Kidney (tissue), 14 donors: ENCODE data around the gene PRKCZ. TPM values are rescaled to one million over a fixed set of nuclear protein-coding genes. Genes with fewer than 3 reads are reported as not detected.
A peak's percentile ranks its signal among the peaks of the same experiment; 100 is the strongest.

Experiments used
- DNase-seq, 5 donors: peaks; one replicate each; pipeline ENCODE4 v3.0.0-alpha.2; 2013 to 2020
- FAIRE-seq: peaks from 2 replicates; lab custom pipeline; 2012; peaks lifted over from hg19 to GRCh38; lab: Jason Lieb, UNC
- H3K27ac ChIP-seq, 2 donors: one replicate each; pipeline ENCODE4 v1.7.0; 2013; ENCODE audit warnings: low read depth in 2 of 2, low read length in 2 of 2, inconsistent platforms in 1 of 2
- H3K27me3 ChIP-seq: one replicate; pipeline ENCODE4 v1.7.1; 2013; ENCODE audit warnings: low read length, inconsistent platforms; ENCODE audit not compliant: control insufficient read depth, insufficient read depth
- H3K36me3 ChIP-seq, 3 donors: one replicate each; pipeline versions ENCODE4 v1.7.0 to v1.7.1; 2013; ENCODE audit warnings: low read length in 3 of 3, control low read depth in 1 of 3, inconsistent platforms in 1 of 3; ENCODE audit not compliant: insufficient read depth in 3 of 3, control insufficient read depth in 2 of 3
- H3K4me1 ChIP-seq, 3 donors: one replicate each; pipeline versions ENCODE4 v1.7.0 to v1.7.1; 2013; ENCODE audit warnings: low read length in 3 of 3, inconsistent platforms in 1 of 3, low read depth in 1 of 3; ENCODE audit not compliant: control insufficient read depth in 2 of 3, insufficient read depth in 2 of 3
- H3K4me3 ChIP-seq, 3 donors: one replicate each; pipeline versions ENCODE4 v1.7.0 to v1.8.1; 2013; ENCODE audit warnings: low read length in 3 of 3, control low read depth in 1 of 3, inconsistent platforms in 1 of 3
- H3K9ac ChIP-seq, 3 donors: one replicate each; pipeline versions ENCODE4 v1.7.0 to v1.7.1; 2013; ENCODE audit warnings: low read length in 3 of 3, control low read depth in 1 of 3, inconsistent platforms in 1 of 3
- H3K9me3 ChIP-seq, 3 donors: one replicate each; pipeline versions ENCODE4 v1.7.0 to v1.7.1; 2013; ENCODE audit warnings: low read length in 3 of 3, control low read depth in 1 of 3, inconsistent platforms in 1 of 3; ENCODE audit not compliant: control insufficient read depth in 2 of 3, insufficient read depth in 1 of 3
- intact Hi-C: fragments of 100-400 bp; cut with DNase I; formaldehyde crosslinking; loops from one replicate; pipeline ENCODE4 v1.11.1; 2022
- polyA plus RNA-seq: library from polyadenylated mRNA; stranded (reverse); fragments of 350-450 nt; fragmentation: Illumina TruSeq; extraction: RNeasy Lipid Tissue Mini Kit (QIAGEN cat#74804); gene quantifications from one replicate; pipeline ENCODE4 v1.2.3, GENCODE V29; 2014; ENCODE audit warnings: low read depth, low replicate concordance; ENCODE audit not compliant: insufficient read depth
- total RNA-seq: library from RNA; stranded (reverse); fragmentation: NEBNext Ultra II Directional; extraction: Animal tissue kit (Norgen Biotek cat#: 25700); gene quantifications from one replicate; pipeline ENCODE4 v1.2.1, GENCODE V29; 2021
- TF ChIP-seq, protein P1 (sequence below): IDR thresholded peaks from 3 replicates; pipeline ENCODE4 v1.5.1; 2012; ENCODE audit warnings: mild to moderate bottlenecking, moderate library complexity, borderline replicate concordance; ENCODE audit not compliant: insufficient read depth; ENCODE audit errors: extremely low read depth
- donor health status: control.
- donor health status: control.
- donor health status: control.
- donor health status: control.
- donor health status: control.
- donor health status: DM: yes; HTN: yes; CAD: no.
- donor health status: Normal renal cell carcinoma (clear cell type).

The PRKCZ gene
- total and polyA plus RNA-seq, 2 donors from 2014 or later, result 24.7 to 42.4 TPM

DNA sequence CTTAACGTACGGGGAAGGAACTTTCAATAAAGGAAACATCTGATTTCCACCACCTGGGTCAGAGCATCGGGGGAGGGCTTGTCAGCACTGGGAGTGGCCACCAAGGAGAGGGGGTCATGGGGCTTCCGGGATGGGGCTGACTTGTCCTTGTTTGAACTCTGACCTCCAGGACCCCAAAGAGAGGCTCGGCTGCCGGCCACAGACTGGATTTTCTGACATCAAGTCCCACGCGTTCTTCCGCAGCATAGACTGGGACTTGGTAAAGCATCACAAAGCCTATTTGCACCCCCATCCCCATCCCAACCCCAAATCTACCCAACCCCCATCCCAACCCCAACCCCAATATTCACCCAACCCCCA lies 124.8 kb downstream of the PRKCZ start:
- H3K4me1 ChIP-seq, result no peaks in the 10 kb centered on the region
- no peak overlapping the region for H3K9ac ChIP-seq
- DNase-seq (no peak), FAIRE-seq (no peak)
- TF ChIP-seq, protein P1, sequence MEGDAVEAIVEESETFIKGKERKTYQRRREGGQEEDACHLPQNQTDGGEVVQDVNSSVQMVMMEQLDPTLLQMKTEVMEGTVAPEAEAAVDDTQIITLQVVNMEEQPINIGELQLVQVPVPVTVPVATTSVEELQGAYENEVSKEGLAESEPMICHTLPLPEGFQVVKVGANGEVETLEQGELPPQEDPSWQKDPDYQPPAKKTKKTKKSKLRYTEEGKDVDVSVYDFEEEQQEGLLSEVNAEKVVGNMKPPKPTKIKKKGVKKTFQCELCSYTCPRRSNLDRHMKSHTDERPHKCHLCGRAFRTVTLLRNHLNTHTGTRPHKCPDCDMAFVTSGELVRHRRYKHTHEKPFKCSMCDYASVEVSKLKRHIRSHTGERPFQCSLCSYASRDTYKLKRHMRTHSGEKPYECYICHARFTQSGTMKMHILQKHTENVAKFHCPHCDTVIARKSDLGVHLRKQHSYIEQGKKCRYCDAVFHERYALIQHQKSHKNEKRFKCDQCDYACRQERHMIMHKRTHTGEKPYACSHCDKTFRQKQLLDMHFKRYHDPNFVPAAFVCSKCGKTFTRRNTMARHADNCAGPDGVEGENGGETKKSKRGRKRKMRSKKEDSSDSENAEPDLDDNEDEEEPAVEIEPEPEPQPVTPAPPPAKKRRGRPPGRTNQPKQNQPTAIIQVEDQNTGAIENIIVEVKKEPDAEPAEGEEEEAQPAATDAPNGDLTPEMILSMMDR, result no peak
- intact Hi-C loops, result no loop called here
- H3K9me3 ChIP-seq, result no peaks in the 10 kb centered on the region
- H3K27me3 ChIP-seq, result no peaks in the 10 kb centered on the region
- peak overlapping the region in 1 of 3 donors; percentile 8 for H3K4me3 ChIP-seq
- no peak overlapping the region for H3K27ac ChIP-seq
- peaks cover 0 to 5% (median 2%) of the 10 kb centered on the region in 3 donors for H3K36me3 ChIP-seq

DNA sequence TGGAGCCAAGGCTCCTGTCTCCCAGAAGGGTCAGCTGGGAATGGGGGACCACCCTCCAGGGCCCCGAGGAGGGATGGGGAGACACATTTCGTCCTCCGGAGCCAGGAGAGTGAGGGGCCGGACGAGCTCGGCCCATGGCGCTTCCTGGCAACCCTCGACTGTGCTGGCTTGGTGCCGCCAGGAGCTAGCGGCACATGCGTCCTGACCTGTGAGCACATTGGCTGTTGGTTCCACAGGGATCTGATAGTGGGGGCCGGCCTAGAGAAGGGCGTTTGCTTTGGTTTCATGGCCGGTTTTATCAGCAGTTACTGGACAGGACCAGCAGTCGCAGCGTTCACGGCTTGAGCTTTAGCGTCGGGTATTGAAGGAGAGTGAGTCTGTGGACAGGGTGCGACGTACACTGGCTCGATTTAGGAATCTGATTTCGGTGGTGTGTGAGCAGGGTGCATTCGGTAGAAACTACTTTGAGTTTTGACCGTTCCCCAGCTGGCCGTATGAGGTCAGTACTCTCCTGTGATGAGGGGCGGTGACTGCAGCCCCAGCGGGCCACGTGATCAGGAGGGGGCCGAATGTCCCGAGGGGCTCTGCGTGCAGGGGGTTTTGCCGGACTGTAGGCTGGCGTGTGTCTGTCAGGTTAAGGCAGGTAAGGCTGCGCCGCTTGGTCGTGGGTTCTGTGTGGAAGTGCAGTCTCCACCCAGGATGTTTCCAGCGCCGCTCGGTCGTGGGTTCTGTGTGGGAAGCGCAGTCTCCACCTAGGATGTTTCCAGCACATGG lies 125.7 kb downstream of the PRKCZ start:
- FAIRE-seq, result no peak
- no peak overlapping the region for H3K9ac ChIP-seq

DNA sequence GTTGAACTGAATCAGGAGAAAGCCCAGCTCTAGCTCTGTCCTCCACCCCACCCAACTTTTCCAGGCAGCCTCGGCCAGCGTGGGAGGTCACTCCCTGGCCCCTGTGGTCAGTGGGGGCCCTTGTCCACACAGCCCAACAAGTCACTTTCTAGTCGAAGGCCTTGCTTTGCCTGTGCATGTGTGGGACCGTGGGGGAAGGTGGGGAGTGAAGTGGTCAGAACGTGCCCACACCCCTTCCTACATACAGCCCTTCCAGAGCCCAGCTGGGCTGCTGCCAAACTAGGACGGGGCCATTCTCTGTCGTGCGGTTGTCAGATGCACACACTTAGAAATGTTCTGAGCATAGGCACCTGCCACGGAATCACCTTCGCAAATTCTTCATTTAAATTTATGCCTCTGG lies 126.4 kb downstream of the PRKCZ start:
- Histone ChIP-seq H3K9me3 (no peaks in the 10 kb centered on the region), H3K27me3 (no peaks in the 10 kb centered on the region), H3K4me3 (no peak overlapping the region), H3K4me1 (no peaks in the 10 kb centered on the region), H3K27ac (no peak overlapping the region), H3K9ac (no peak overlapping the region), H3K36me3 (peaks cover 0 to 11% (median 2%) of the 10 kb centered on the region in 3 donors)
- intact Hi-C loops, result no loop called here
- TF ChIP-seq, protein P1, result no peak
- no peak for DNase-seq
- no peak for FAIRE-seq

More for the DNA sequence above, 125.7 kb downstream of the PRKCZ start:
- peak in 1 of 5 donors; percentile 73 for DNase-seq
- Histone ChIP-seq H3K27me3 (no peaks in the 10 kb centered on the region), H3K36me3 (peaks cover 0 to 11% (median 2%) of the 10 kb centered on the region in 3 donors), H3K4me3 (no peak overlapping the region), H3K9me3 (no peaks in the 10 kb centered on the region), H3K4me1 (no peaks in the 10 kb centered on the region), H3K27ac (no peak overlapping the region)
- TF ChIP-seq, protein P1, result no peak
- intact Hi-C loops, result no loop called here
